BLaER1 treated with 17β-estradiol and CSF1 and Interleukin-3, amounts not matched to agents 10 nM and 100 nM (cell line): ENCODE results near the gene ASB2.

Experiments used
- H3K27ac ChIP-seq, 11 experiments: shearing (Covaris generic); formaldehyde crosslinking; 2 replicates each; pipeline ENCODE4 v1.8.1; 2022
- H3K27me3 ChIP-seq, 11 experiments: shearing (Covaris generic); formaldehyde crosslinking; 2 replicates each; pipeline ENCODE4 v1.8.1; 2022
- H3K36me3 ChIP-seq, 11 experiments: shearing (Covaris generic); formaldehyde crosslinking; 2 replicates each; pipeline ENCODE4 v1.8.1; 2022
- H3K4me1 ChIP-seq, 10 experiments: shearing (Covaris generic); formaldehyde crosslinking; 2 replicates each; pipeline ENCODE4 v1.8.1; 2022
- H3K4me2 ChIP-seq, 11 experiments: shearing (Covaris generic); formaldehyde crosslinking; 2 replicates each; pipeline ENCODE4 v1.8.1; 2022
- H3K4me3 ChIP-seq, 10 experiments: shearing (Covaris generic); formaldehyde crosslinking; 2 replicates each; pipeline ENCODE4 v1.8.1; 2022
- H3K9ac ChIP-seq, 11 experiments: shearing (Covaris generic); formaldehyde crosslinking; 2 replicates each; pipeline ENCODE4 v1.8.1; 2022
- H3K9me3 ChIP-seq, 11 experiments: shearing (Covaris generic); formaldehyde crosslinking; replicated peaks in 1 of 11; 2 replicates each; pipeline ENCODE4 v1.8.1; 2022
- H4K20me1 ChIP-seq, 11 experiments: shearing (Covaris generic); formaldehyde crosslinking; 2 replicates each; pipeline ENCODE4 v1.8.1; 2022
- Cebpa-rat ChIP-seq, 11 experiments: shearing (Covaris generic); IDR thresholded peaks; 2 replicates each; pipeline ENCODE4 v1.8.1; 2022

ASB2 gene

GRCh38 chr14:93960774-93961438 is 15.5 kb downstream of the ASB2 start:
- peak overlapping the region in 9 of 11 experiments; percentile 70 to 94 (median 87); a peak in 18 of 22 replicates for H3K27ac ChIP-seq
- H3K27me3 ChIP-seq: no peaks in the 10 kb centered on the region
- TF ChIP-seq Cebpa-rat (IDR thresholded peaks at IDR 0.05): no peak
- peaks cover 87 to 100% (median 90%) of the 10 kb centered on the region in 10 experiments for H3K4me1 ChIP-seq
- no peaks in the 10 kb centered on the region for H3K36me3 ChIP-seq
- H4K20me1 ChIP-seq: no peaks in the 10 kb centered on the region
- H3K4me2 ChIP-seq: peak overlapping the region; percentile 76 to 98 (median 90)
- H3K4me3 ChIP-seq: no peak overlapping the region
- H3K9me3 ChIP-seq: 0 out of 22 replicates have a peak, but pooled peaks cover 0 to 3% (median 0%) of the 10 kb centered on the region in 11 experiments
- peak overlapping the region in 4 of 11 experiments; percentile 7 to 71 (median 34); a peak in 3 of 22 replicates for H3K9ac ChIP-seq

- Histone ChIP-seq H4K20me1 (no peaks in the 10 kb centered on the region), H3K9me3 (no peaks in the 10 kb centered on the region), H3K4me1 (peaks cover 92 to 100% (median 96%) of the 10 kb centered on the region in 10 experiments), H3K9ac (peak overlapping the region in 5 of 11 experiments; percentile 12 to 71 (median 58); a peak in 7 of 22 replicates), H3K27me3 (no peaks in the 10 kb centered on the region), H3K4me2 (peak overlapping the region; percentile 76 to 98 (median 90)), H3K27ac (peak overlapping the region; percentile 43 to 94 (median 81); a peak in 20 of 22 replicates), H3K4me3 (no peak overlapping the region), H3K36me3 (no peaks in the 10 kb centered on the region)
- TF ChIP-seq Cebpa-rat (IDR thresholded peaks at IDR 0.05): no peak
Observed at GRCh38 chr14:93960108-93960475, 16.3 kb downstream of the ASB2 start.

GRCh38 chr14:93959239-93960107 is 16.9 kb downstream of the ASB2 start:
- peaks cover 98 to 100% (median 100%) of the 10 kb centered on the region in 10 experiments for H3K4me1 ChIP-seq
- TF ChIP-seq Cebpa-rat (IDR thresholded peaks at IDR 0.05): no peak
- no peaks in the 10 kb centered on the region for H3K36me3 ChIP-seq
- peak overlapping the region; percentile 43 to 94 (median 81); a peak in 21 of 22 replicates for H3K27ac ChIP-seq
- H3K4me2 ChIP-seq: peak overlapping the region; percentile 76 to 98 (median 90)
- H3K9me3 ChIP-seq: no peaks in the 10 kb centered on the region
- no peaks in the 10 kb centered on the region for H3K27me3 ChIP-seq
- peak overlapping the region; percentile 41 to 71 (median 62); a peak in 21 of 22 replicates for H3K9ac ChIP-seq
- no peaks in the 10 kb centered on the region for H4K20me1 ChIP-seq
- H3K4me3 ChIP-seq: peak overlapping the region in 1 of 10 experiments; percentile 4; a peak in 1 of 20 replicates

GRCh38 chr14:93958567-93959238 is 17.7 kb downstream of the ASB2 start:
- TF ChIP-seq Cebpa-rat (IDR thresholded peaks at IDR 0.05): no peak
- Histone ChIP-seq H3K9me3 (no peaks in the 10 kb centered on the region), H3K27ac (peak overlapping the region; percentile 43 to 94 (median 81); a peak in 21 of 22 replicates), H3K36me3 (no peaks in the 10 kb centered on the region), H3K4me1 (peaks cover 99 to 100% (median 100%) of the 10 kb centered on the region in 10 experiments), H4K20me1 (no peaks in the 10 kb centered on the region), H3K4me3 (peak overlapping the region in 1 of 10 experiments; percentile 4; a peak in 2 of 20 replicates), H3K27me3 (no peaks in the 10 kb centered on the region), H3K4me2 (peak overlapping the region; percentile 76 to 98 (median 90)), H3K9ac (peak overlapping the region; percentile 41 to 71 (median 62); a peak in 21 of 22 replicates)

- Histone ChIP-seq H3K9ac (peak overlapping the region in 10 of 11 experiments; percentile 24 to 71 (median 63); a peak in 15 of 22 replicates), H3K36me3 (no peaks in the 10 kb centered on the region), H3K27ac (peak overlapping the region; percentile 43 to 94 (median 81); a peak in 21 of 22 replicates), H3K4me2 (peak overlapping the region; percentile 76 to 98 (median 90)), H3K9me3 (no peaks in the 10 kb centered on the region), H3K4me1 (peaks cover 99 to 100% (median 100%) of the 10 kb centered on the region in 10 experiments), H3K27me3 (no peaks in the 10 kb centered on the region), H3K4me3 (no peak overlapping the region), H4K20me1 (no peaks in the 10 kb centered on the region)
- no peak for TF ChIP-seq Cebpa-rat (IDR thresholded peaks at IDR 0.05)
Observed at GRCh38 chr14:93957751-93958566, 18.4 kb downstream of the ASB2 start.

GRCh38 chr14:93957333-93957710 is 19.0 kb downstream of the ASB2 start:
- H3K9me3 ChIP-seq: no peaks in the 10 kb centered on the region
- no peak for TF ChIP-seq Cebpa-rat (IDR thresholded peaks at IDR 0.05)
- H3K27me3 ChIP-seq: no peaks in the 10 kb centered on the region
- no peaks in the 10 kb centered on the region for H3K36me3 ChIP-seq
- peak overlapping the region in 6 of 11 experiments; percentile 23 to 69 (median 66); a peak in 5 of 22 replicates for H3K9ac ChIP-seq
- H4K20me1 ChIP-seq: no peaks in the 10 kb centered on the region
- peak overlapping the region; percentile 76 to 98 (median 90) for H3K4me2 ChIP-seq
- H3K27ac ChIP-seq: peak overlapping the region in 10 of 11 experiments; percentile 70 to 94 (median 82); a peak in 18 of 22 replicates
- no peak overlapping the region for H3K4me3 ChIP-seq
- H3K4me1 ChIP-seq: peaks cover 94 to 100% (median 99%) of the 10 kb centered on the region in 10 experiments

GRCh38 chr14:93956514-93957332 is 19.6 kb downstream of the ASB2 start:
- Histone ChIP-seq H3K4me3 (peak overlapping the region in 1 of 10 experiments; percentile 14; a peak in 1 of 20 replicates), H3K9me3 (no peaks in the 10 kb centered on the region), H3K4me2 (peak overlapping the region; percentile 76 to 98 (median 90)), H3K9ac (peak overlapping the region in 9 of 11 experiments; percentile 68 to 82 (median 77); a peak in 17 of 22 replicates), H4K20me1 (no peaks in the 10 kb centered on the region), H3K27me3 (no peaks in the 10 kb centered on the region), H3K27ac (peak overlapping the region in 10 of 11 experiments; percentile 76 to 94 (median 91); a peak in 20 of 22 replicates), H3K4me1 (peaks cover 89 to 100% (median 95%) of the 10 kb centered on the region in 10 experiments), H3K36me3 (no peaks in the 10 kb centered on the region)
- TF ChIP-seq Cebpa-rat (IDR thresholded peaks at IDR 0.05): no peak
